Activated CD8-positive, alpha-beta memory T cell treated with anti-CD3 and anti-CD28 coated beads, Interleukin-2, amount 50 U/mL, for 48 hours (primary cell): ENCODE measurements around the gene RCN2.

Source experiments
- DNase-seq: peaks from one replicate; pipeline ENCODE4 v3.0.0-alpha.2; 2020

RCN2 gene

DNA sequence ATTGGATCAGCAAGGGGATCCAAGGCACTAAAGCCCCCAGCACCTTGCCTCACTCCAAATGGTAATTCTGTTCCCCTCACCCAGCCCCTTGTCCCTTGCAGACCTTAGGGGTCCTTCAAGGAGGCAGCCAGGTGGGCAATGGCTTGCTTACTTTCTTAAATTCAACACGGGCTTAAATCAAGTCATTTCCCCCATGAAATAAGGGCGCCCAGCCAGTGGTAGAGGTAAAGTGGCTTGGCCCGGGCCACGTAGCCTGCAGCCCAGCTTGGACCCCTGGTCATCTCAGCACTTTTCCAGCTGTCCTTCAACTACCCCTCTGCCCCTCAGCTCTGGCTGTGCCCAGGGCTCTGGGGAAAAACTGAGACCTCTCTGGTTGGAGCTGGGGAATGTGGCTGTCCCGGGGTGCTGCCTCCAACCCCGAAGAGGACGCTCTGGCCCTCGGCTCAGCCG lies 64.6 kb downstream of the RCN2 start:
- no peak for DNase-seq

DNA sequence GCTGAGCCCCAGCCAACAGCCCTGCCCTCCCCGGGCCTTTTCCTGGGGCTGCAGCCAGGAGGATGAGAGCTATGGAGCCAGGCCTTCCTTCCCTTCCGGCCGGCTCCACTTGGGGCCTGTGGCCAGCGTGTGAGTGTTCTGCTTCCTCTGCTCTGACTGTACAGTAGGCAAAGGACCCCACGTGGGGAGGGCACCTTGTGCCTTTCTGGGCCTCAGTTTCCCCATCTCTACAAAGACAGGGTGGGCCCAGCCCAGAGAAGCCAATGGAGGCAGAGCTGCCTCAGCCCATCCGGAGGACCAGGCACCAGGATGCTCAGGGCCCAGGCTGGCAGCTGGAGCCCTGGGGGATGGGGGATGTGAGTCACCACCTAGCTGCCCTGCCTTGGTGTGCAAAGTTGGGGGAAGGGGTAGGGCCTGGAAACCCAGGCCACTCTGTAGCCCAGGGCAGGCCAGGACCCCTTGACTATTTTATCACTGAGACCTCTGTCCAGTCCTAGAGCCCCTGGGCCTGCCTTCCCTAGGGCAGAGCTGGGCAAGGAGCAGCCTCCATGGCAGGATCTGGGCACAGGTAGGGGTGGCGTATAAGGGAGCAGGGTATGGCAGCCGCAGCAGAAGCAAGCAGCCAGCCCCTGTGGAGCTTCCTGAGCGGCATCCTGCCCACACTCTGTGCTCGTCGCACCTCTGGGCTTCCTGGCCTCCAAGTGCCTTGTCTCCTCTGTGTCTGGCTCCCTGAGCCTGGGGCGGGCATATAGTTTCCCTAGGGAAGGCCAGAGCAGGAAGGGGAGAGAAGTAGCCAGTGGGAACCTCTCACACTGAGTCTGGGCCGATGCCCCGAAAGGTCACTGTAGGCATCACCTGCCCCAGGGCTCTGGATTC lies 65.2 kb downstream of the RCN2 start:
- DNase-seq, result peak; percentile 79

DNA sequence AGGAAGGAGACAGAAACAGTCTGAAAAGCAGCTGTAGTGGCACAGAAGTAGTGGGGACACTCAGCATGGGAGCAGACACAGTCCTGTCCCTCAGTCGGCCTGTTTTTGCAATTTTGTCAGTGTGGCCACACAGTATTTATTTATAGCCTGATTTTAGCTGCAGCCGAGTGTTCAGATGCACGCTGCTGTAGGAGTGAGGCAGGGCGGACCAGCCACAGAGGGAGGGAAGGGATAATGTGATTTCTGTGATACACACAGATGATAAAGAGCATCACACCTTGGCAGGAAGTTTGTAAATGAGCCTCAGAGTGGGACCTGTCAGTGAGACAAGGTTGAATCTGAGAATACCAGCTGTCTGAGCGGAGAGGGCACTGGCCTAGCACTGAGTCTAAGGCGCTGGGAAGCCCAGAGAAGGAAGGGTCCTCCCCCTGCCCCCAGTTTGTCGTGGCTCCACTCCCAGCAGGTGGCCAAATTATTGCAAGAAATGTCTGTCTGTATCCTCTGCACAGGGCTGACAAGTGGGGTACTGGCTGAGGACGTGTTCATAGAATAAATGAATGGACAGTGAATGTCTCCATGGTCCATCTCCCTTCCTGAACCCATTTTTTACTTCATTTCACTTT lies 67.2 kb downstream of the RCN2 start:
- DNase-seq, result no peak

DNA sequence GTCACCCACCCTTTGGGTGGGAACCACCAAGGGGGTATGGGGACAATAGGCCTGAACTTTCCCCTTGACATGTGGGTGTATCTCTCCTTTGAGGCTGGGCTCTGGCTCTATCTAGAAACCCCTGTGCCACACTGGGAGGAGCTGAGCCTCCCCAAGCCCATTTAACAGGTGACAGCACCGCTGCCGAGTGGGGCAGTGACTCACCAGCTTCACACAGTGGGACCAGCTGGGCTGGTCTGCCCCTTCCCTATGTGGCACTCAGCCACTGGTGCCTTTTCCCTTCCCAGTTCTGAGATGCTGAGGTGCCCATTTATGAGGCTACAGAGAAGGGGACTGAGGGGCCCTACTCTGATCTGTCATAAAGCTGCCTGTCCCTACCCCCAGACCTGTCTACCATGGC lies 68.4 kb downstream of the RCN2 start:
- DNase-seq, result no peak

DNA sequence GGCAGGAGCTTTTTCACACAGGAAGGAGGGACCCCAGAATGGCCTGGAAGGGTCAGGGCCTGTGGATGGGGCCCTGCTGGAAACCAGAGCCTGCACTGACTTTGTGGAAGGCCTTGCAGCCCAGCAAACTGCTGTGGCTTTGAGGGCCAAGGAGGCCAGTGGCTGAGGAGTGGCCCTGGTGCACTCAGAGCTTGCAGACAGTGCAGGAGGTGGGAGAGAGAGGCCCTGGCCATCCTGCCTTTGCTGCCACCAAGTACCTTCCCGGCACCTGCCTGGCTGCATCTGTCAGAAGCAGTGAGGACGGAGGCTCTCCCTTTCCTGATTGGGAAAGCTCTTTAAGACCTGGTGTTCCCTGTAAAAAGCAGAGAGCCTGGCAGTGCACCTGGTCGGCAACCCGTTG lies 69.8 kb downstream of the RCN2 start:
- DNase-seq, result peak; percentile 43

DNA sequence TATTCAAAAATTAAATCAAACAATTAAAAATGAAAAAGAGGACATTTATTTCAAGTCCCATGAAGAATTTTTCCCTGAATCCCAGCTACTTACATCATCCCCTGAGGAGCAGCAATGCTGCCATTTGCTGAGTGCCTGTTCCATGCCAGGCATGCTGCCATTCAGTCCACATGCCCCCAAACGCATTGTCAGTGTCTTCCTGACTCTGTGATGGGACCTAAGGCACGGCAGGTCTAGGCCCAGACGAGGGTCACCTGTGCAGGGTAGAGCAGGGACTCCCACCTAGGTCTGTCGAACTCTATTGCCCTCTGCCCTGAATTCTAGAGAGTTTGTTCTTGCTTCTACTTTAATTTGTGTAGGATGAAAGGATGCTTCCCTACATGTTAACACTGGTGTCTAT lies 70.4 kb downstream of the RCN2 start:
- peak; percentile 46 for DNase-seq

DNA sequence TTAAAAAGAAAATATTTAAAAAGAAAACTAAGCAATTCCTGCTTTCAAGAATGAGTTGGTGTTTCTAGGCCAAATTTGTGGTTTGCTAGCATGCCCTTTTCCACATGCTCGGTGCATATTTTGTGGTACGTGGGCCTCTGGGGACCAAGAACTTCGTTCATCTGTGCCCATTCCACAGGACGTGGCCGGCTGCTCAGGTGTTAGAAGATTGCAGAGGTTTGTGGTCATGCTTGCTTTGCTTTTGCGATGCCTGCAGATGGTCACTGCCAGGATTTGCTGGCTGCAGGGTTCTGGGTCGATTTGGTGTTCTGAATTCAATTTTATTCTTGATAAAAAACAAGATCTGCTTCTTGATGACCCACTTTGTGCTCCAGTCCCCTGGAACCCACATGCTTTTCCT lies 70.9 kb downstream of the RCN2 start:
- peak; percentile 61 for DNase-seq

DNA sequence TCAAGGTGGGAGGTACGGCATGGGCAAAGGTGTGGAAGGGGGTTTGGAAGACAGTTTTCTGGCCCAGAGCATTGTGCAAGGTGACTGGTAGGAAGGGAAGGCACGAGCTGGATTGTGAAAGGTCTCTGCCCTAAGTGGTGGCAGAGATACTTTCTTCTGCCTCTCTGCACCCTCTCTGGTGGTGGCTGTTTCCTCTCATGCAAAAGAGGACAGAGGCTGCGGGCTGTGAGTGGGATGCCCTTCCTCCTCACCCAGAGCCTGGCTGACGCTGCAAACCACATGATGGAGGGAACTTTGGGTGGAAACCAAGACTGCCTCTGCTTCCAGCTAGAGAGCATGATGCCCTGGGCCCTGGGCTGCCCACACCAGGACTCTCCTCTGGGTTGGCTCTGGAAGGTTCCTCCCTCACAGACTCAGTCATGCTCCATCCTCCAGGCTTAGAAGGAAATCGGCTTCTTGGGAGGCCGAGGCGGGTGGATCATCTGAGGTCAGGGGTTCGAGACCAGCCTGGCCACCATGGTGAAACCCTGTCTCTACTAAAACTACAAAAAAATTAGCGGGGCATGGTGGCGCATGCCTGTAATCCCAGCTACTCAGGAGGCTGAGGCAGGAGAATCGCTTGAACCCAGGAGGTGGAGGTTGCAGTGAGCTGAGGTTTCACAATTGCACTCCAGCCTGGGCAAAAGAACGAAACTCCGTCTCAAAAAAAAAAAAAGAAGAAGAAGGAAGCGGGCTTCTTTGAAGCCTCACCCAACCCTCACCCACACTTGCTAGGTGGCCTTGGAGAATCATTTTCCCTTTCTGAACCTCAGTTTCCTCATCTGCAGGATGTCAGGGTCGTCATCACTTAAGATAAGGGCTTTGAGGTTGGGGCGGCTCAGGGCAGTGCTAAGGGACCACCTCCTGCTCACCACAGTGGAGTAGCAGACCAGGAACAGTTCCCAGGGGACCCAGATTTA lies 71.7 kb downstream of the RCN2 start:
- DNase-seq, result peak; percentile 84
